IMR-90 (cell line): Measurements from ENCODE around the gene TRDN. TPM values are rescaled to one million over a fixed set of nuclear protein-coding genes. Genes with fewer than 3 reads are reported as not detected.

Source experiments
- ATAC-seq: fragments of 200-7000 bp; cut with Tn5 transposase; 2 replicates; pipeline ENCODE4 v1.9.1; 2020; ENCODE audit warnings: low read depth, mild to moderate bottlenecking, moderate library complexity
- BruUV-seq: library from RNA; stranded (reverse); fragments of 400-500 nt; replicated peaks from 2 replicates; lab custom pipeline; 2021; lab: Mats Ljungman, UMichigan
- CTCF ChIA-PET: fragments of 300-600 bp; formaldehyde crosslinking; extraction: SDS; loops from one replicate; lab custom pipeline; 2021; ENCODE audit warnings: antibody characterized with exemption; lab: Yijun Ruan, JAX
- POLR2A ChIA-PET: fragments of 300-600 bp; sonication (Branson Sonifier 250); formaldehyde crosslinking; loops from one replicate; lab custom pipeline; 2022; ENCODE audit warnings: antibody characterized with exemption; ENCODE audit not compliant: unreplicated experiment; lab: Charles Lee
- DNase-seq: peaks from one replicate; pipeline ENCODE4 v3.0.0; 2013
- H2AFZ ChIP-seq: replicated peaks from 2 replicates; pipeline ENCODE3; 2013; ENCODE audit warnings: low read length, mild to moderate bottlenecking; ENCODE audit not compliant: poor library complexity
- H2AK5ac ChIP-seq: 2 replicates; pipeline ENCODE4 v1.6.1; 2013; ENCODE audit warnings: low read depth, low read length, inconsistent platforms
- H2AK9ac ChIP-seq: replicated peaks from 2 replicates; pipeline ENCODE3; 2013; ENCODE audit warnings: mild to moderate bottlenecking, low read depth, low read length, moderate library complexity; ENCODE audit not compliant: poor library complexity
- H2BK120ac ChIP-seq: 2 replicates; pipeline ENCODE4 v1.6.1; 2013; ENCODE audit warnings: low read depth, low read length, inconsistent platforms
- H2BK15ac ChIP-seq: 3 replicates; pipeline ENCODE4 v1.6.1; 2013; ENCODE audit warnings: low read depth, low read length, inconsistent platforms
- H2BK20ac ChIP-seq: 2 replicates; pipeline ENCODE4 v1.6.1; 2013; ENCODE audit warnings: low read depth, mild to moderate bottlenecking, inconsistent platforms, low read length, moderate library complexity
- H2BK5ac ChIP-seq: 2 replicates; pipeline ENCODE4 v1.6.1; 2013; ENCODE audit warnings: mild to moderate bottlenecking, low read depth, low read length, inconsistent platforms; ENCODE audit not compliant: poor library complexity, severe bottlenecking
- H3K14ac ChIP-seq: replicated peaks from 2 replicates; pipeline ENCODE4 v1.6.1; 2013; ENCODE audit warnings: low read depth, low read length, inconsistent platforms
- H3K18ac ChIP-seq: 2 replicates; pipeline ENCODE4 v1.6.1; 2013; ENCODE audit warnings: low read depth, low read length, control low read depth
- H3K23ac ChIP-seq: 2 replicates; pipeline ENCODE4 v1.6.1; 2013; ENCODE audit warnings: low read depth, low read length, inconsistent platforms
- H3K27ac ChIP-seq: 2 replicates; pipeline ENCODE4 v1.5.1; 2013; ENCODE audit warnings: mild to moderate bottlenecking, control low read depth, low read length; ENCODE audit not compliant: insufficient read depth
- H3K27me3 ChIP-seq: 2 replicates; pipeline ENCODE4 v1.6.1; 2013; ENCODE audit warnings: low read length; ENCODE audit not compliant: control insufficient read depth, insufficient read depth
- H3K36me3 ChIP-seq: 2 replicates; pipeline ENCODE4 v1.6.1; 2013; ENCODE audit warnings: low read length, mixed read lengths; ENCODE audit not compliant: control insufficient read depth, insufficient read depth
- H3K4ac ChIP-seq: 2 replicates; pipeline ENCODE4 v1.6.1; 2013; ENCODE audit warnings: low read depth, low read length, inconsistent platforms
- H3K4me1 ChIP-seq: 2 replicates; pipeline ENCODE4 v1.6.1; 2013; ENCODE audit warnings: low read length, mixed read lengths; ENCODE audit not compliant: control insufficient read depth, insufficient read depth
- H3K4me2 ChIP-seq: 2 replicates; pipeline ENCODE4 v1.6.1; 2013; ENCODE audit warnings: low read depth, mild to moderate bottlenecking, control low read depth, low read length, moderate library complexity
- H3K4me3 ChIP-seq: 2 replicates; pipeline ENCODE4 v1.5.1; 2013; ENCODE audit warnings: low read depth, mild to moderate bottlenecking, control low read depth, low read length, moderate library complexity; ENCODE audit not compliant: insufficient read depth
- H3K56ac ChIP-seq: 2 replicates; pipeline ENCODE4 v1.6.1; 2013; ENCODE audit warnings: low read length, inconsistent platforms; ENCODE audit not compliant: insufficient read depth; ENCODE audit errors: extremely low read depth
- H3K79me1 ChIP-seq, 2 experiments: 2 replicates each; pipeline ENCODE4 v1.6.1; 2013; ENCODE audit warnings: low read length in 2 of 2, inconsistent platforms in 1 of 2, low read depth in 1 of 2
- H3K9ac ChIP-seq: 2 replicates; pipeline ENCODE4 v1.6.1; 2013; ENCODE audit warnings: low read depth, low read length, control low read depth
- H3K9me1 ChIP-seq: 2 replicates; pipeline ENCODE4 v1.6.1; 2013; ENCODE audit warnings: low read length, inconsistent platforms; ENCODE audit not compliant: insufficient read depth
- H3K9me3 ChIP-seq: 2 replicates; pipeline ENCODE4 v1.6.1; 2013; ENCODE audit warnings: low read length; ENCODE audit not compliant: control insufficient read depth, insufficient read depth
- H4K20me1 ChIP-seq: 2 replicates; pipeline ENCODE4 v1.6.1; 2013; ENCODE audit warnings: low read length, inconsistent platforms; ENCODE audit not compliant: insufficient read depth
- H4K5ac ChIP-seq: 2 replicates; pipeline ENCODE4 v1.6.1; 2013; ENCODE audit warnings: mild to moderate bottlenecking, low read depth, low read length, control low read depth
- H4K8ac ChIP-seq, 2 experiments: 2 replicates each; pipeline ENCODE4 v1.6.1; 2013; ENCODE audit warnings: low read depth in 2 of 2, low read length in 2 of 2, control low read depth in 1 of 2, inconsistent platforms in 1 of 2
- H4K91ac ChIP-seq: 2 replicates; pipeline ENCODE4 v1.6.1; 2013; ENCODE audit warnings: low read depth, low read length, inconsistent platforms; ENCODE audit not compliant: insufficient read depth
- BHLHE40 ChIP-seq: fragments of 150-350 bp; IDR thresholded peaks from 2 replicates; pipeline ENCODE4 v1.6.1; 2016; ENCODE audit warnings: mild to moderate bottlenecking, low read depth, low read length
- CEBPB ChIP-seq: IDR thresholded peaks from 2 replicates; pipeline ENCODE4 v1.6.1; 2012; ENCODE audit warnings: low read depth, low read length, improper control_type of control experiment
- CHD1 ChIP-seq: IDR thresholded peaks from 2 replicates; pipeline ENCODE4 v1.6.1; 2012; ENCODE audit warnings: low read depth, low read length, improper control_type of control experiment
- FOS ChIP-seq: fragments of 150-350 bp; IDR thresholded peaks from 2 replicates; pipeline ENCODE4 v1.6.1; 2016; ENCODE audit warnings: low read depth, low read length
- MAFK ChIP-seq: IDR thresholded peaks from 2 replicates; pipeline ENCODE4 v1.6.1; 2012; ENCODE audit warnings: low read depth, low read length, improper control_type of control experiment
- MAZ ChIP-seq: IDR thresholded peaks from 2 replicates; pipeline ENCODE4 v1.6.1; 2012; ENCODE audit warnings: low read depth, mild to moderate bottlenecking, low read length, improper control_type of control experiment, moderate library complexity, borderline replicate concordance
- NFE2L2 ChIP-seq: fragments of 150-350 bp; IDR thresholded peaks from 2 replicates; pipeline ENCODE4 v1.6.1; 2016; ENCODE audit warnings: low read depth, mild to moderate bottlenecking, low read length
- POLR2A ChIP-seq: IDR thresholded peaks from 2 replicates; pipeline ENCODE4 v1.6.1; 2012; ENCODE audit warnings: mild to moderate bottlenecking, low read depth, low read length
- RAD21 ChIP-seq: IDR thresholded peaks from 2 replicates; pipeline ENCODE4 v1.6.1; 2012; ENCODE audit warnings: low read length, improper control_type of control experiment
- RFX5 ChIP-seq: IDR thresholded peaks from 2 replicates; pipeline ENCODE4 v1.8.0; 2012; ENCODE audit warnings: low read depth, mild to moderate bottlenecking, low read length, moderate library complexity
- WGBS, 2 experiments: methylation state at CpG; one replicate each; pipeline versions ENCODE4 v1.1.5 to v1.1.7; 2013; ENCODE audit warnings: missing lambda C conversion rate in 2 of 2; ENCODE audit not compliant: insufficient read length in 1 of 2; ENCODE audit errors: extremely low coverage in 2 of 2; 5-methylcytosine and 5-hydroxymethylcytosine counted together
- dilution Hi-C: fragments of 300-500 bp; cut with HindIII; formaldehyde crosslinking; loops from one replicate; pipeline ENCODE4 v1.14.3; 2018; ENCODE audit warnings: low sequenced_read_pairs; ENCODE audit not compliant: unreplicated experiment
- in situ Hi-C: fragments of 300-500 bp; cut with MboI; formaldehyde crosslinking; loops from 3 replicates; pipeline ENCODE4 v1.14.3; 2019; ENCODE audit warnings: low sequenced_read_pairs, inconsistent platforms, mixed read lengths
- intact Hi-C: fragments of 100-400 bp; cut with micrococcal nuclease; formaldehyde crosslinking; loops from 2 replicates; pipeline ENCODE4 v1.10.0; 2022
- polyA plus RNA-seq, 3 experiments: library from polyadenylated mRNA; depleted of rRNA; stranded (reverse); fragments of >200 nt; gene quantifications; 2 replicates each; pipeline ENCODE4 v1.2.3, GENCODE V29; 2012; ENCODE audit warnings: low replicate concordance in 1 of 3
- total RNA-seq: library from RNA; depleted of rRNA; stranded (reverse); fragments of >200 nt; gene quantifications from 2 replicates; pipeline ENCODE4 v1.2.3, GENCODE V29; 2012
- TF ChIP-seq, protein P1 (sequence below): fragments of 150-350 bp; IDR thresholded peaks from 2 replicates; pipeline ENCODE4 v1.6.1; 2017; ENCODE audit warnings: mild to moderate bottlenecking, antibody characterized with exemption, low read length, low read depth
- TF ChIP-seq, protein P2 (sequence below): fragments of 150-350 bp; IDR thresholded peaks from 2 replicates; pipeline ENCODE4 v1.6.1; 2016; ENCODE audit warnings: low read depth, mild to moderate bottlenecking, low read length, moderate library complexity, borderline replicate concordance
- TF ChIP-seq, protein P3 (sequence below): conservative IDR thresholded peaks from 2 replicates; pipeline ENCODE4 v1.5.1; 2012; ENCODE audit warnings: mild to moderate bottlenecking, low read depth, low read length, improper control_type of control experiment

Gene TRDN
- total and polyA plus RNA-seq, 2 of the 4 experiments (the other 2 are of a cell fraction): not detected

DNA sequence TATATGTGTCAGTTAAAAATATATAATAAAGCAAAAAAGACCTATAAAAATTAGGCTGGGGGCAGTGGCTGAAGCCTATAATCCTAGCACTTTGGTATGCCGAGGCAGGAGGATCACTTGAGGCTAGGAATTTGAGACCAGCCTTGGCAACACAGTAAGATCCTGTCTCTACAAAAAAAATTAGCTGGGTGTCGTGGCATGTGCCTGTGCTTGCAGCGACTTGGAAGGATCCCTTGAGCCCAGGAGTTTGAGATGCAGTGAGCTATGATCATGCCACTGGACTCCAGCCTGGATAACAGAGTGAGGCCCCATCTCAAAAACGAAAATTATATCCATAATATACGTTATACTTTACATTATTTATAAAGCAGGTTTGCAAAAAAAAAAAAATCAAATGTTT, 20.7 kb downstream of the TRDN start:
- ChIA-PET POLR2A (no interaction called here), CTCF (interaction anchor here (0.5 kb wide), 1 partner anchor 1853 kb away, joined by 6 read pairs; no protein-coding TSS in a partner anchor)
- no peak overlapping the region for H2AK5ac ChIP-seq
- no peak overlapping the region for H2AFZ ChIP-seq
- no peaks in the 10 kb centered on the region for H3K9me1 ChIP-seq
- H4K8ac ChIP-seq: no peak overlapping the region
- no peaks in the 10 kb centered on the region for H3K4me1 ChIP-seq
- H4K20me1 ChIP-seq: no peaks in the 10 kb centered on the region
- H4K91ac ChIP-seq: no peak overlapping the region
- no peak overlapping the region for H2BK120ac ChIP-seq
- H3K56ac ChIP-seq: no peak overlapping the region
- H3K18ac ChIP-seq: no peak overlapping the region
- no peak overlapping the region for H2AK9ac ChIP-seq
- WGBS, 2 experiments: 0% methylated on average over 1 of the region's 5 CpGs; no CpG with 5 or more reads in 1 of the 2 experiments
- no peaks in the 10 kb centered on the region for H3K79me1 ChIP-seq
- ATAC-seq (no peak), DNase-seq (no peak)
- H2BK20ac ChIP-seq: no peak overlapping the region
- H3K23ac ChIP-seq: no peak overlapping the region
- TF ChIP-seq NFE2L2 (no peak), RAD21 (no peak), BHLHE40 (no peak), CHD1 (no peak), FOS (no peak), POLR2A (no peak), MAZ (no peak), MAFK (no peak), CEBPB (no peak), RFX5 (no peak)
- TF ChIP-seq, protein P1, sequence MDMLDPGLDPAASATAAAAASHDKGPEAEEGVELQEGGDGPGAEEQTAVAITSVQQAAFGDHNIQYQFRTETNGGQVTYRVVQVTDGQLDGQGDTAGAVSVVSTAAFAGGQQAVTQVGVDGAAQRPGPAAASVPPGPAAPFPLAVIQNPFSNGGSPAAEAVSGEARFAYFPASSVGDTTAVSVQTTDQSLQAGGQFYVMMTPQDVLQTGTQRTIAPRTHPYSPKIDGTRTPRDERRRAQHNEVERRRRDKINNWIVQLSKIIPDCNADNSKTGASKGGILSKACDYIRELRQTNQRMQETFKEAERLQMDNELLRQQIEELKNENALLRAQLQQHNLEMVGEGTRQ: no peak
- TF ChIP-seq, protein P2, sequence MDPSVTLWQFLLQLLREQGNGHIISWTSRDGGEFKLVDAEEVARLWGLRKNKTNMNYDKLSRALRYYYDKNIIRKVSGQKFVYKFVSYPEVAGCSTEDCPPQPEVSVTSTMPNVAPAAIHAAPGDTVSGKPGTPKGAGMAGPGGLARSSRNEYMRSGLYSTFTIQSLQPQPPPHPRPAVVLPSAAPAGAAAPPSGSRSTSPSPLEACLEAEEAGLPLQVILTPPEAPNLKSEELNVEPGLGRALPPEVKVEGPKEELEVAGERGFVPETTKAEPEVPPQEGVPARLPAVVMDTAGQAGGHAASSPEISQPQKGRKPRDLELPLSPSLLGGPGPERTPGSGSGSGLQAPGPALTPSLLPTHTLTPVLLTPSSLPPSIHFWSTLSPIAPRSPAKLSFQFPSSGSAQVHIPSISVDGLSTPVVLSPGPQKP: no peak
- TF ChIP-seq, protein P3, sequence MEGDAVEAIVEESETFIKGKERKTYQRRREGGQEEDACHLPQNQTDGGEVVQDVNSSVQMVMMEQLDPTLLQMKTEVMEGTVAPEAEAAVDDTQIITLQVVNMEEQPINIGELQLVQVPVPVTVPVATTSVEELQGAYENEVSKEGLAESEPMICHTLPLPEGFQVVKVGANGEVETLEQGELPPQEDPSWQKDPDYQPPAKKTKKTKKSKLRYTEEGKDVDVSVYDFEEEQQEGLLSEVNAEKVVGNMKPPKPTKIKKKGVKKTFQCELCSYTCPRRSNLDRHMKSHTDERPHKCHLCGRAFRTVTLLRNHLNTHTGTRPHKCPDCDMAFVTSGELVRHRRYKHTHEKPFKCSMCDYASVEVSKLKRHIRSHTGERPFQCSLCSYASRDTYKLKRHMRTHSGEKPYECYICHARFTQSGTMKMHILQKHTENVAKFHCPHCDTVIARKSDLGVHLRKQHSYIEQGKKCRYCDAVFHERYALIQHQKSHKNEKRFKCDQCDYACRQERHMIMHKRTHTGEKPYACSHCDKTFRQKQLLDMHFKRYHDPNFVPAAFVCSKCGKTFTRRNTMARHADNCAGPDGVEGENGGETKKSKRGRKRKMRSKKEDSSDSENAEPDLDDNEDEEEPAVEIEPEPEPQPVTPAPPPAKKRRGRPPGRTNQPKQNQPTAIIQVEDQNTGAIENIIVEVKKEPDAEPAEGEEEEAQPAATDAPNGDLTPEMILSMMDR: no peak
- dilution Hi-C loops (no loop called here), intact Hi-C loops (no loop called here), in situ Hi-C loops (no loop called here)
- H3K27me3 ChIP-seq: no peaks in the 10 kb centered on the region
- no peak overlapping the region for H3K4ac ChIP-seq
- H4K5ac ChIP-seq: no peak overlapping the region
- H3K27ac ChIP-seq: no peak overlapping the region
- H3K9ac ChIP-seq: no peak overlapping the region
- H3K9me3 ChIP-seq: peaks cover 4% of the 10 kb centered on the region; the same call in 1 of the 2 replicates
- no peak overlapping the region for H3K4me3 ChIP-seq
- no peak overlapping the region for H2BK15ac ChIP-seq
- no peak overlapping the region for H3K4me2 ChIP-seq
- BruUV-seq: no TSS peak
- no peak overlapping the region for H2BK5ac ChIP-seq
- no peaks in the 10 kb centered on the region for H3K36me3 ChIP-seq
- H3K14ac ChIP-seq: no peak overlapping the region
